ENCODE data around the gene ACSM5.
"Not testable (repeated sequence)": the region's sequence is repeated elsewhere in the genome, so short reads cannot be mapped to it uniquely, and the experiment has no call there.

ACSM5 gene

DNA sequence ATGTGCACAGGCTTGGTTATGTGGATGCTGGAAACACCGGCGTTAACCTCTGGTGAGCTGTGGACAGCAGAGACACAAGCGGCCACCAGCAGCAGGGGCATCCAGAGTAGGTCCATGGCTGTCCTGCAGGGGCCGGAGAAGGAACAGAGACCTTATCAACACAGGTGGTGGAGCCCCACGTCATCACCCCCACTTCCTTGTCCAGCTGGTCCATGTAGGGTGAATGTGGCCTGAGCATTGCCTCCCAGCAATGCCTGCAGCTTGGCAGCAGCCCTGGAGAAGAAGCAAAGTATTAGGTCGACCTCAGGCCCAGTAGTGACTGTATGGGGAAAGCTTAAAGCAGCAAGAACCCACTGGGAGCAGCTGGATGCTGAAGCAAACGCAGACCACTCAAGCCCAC, 10.1 kb upstream of the ACSM5 start:
- no peak for DNase-seq

DNA sequence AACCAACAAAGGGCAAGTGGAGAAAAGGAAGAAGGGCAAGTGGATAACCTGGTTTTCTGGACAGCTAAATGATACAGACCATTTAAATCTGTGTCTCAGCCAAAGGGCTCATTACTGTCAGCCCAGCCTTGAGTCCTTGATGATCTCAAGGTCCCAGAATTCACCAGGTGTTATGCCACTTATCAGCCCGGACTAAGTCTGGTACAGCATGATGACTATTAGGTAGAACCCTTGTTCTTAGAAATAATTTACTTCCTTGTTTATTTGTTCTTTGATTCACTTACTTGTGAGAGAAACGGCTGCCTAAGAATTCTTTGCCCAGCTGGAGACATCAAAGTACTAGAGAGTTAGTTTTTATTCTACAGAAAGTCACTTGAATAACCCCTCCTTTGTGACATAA, 8.3 kb upstream of the ACSM5 start:
- DNase-seq, result no peak

DNA sequence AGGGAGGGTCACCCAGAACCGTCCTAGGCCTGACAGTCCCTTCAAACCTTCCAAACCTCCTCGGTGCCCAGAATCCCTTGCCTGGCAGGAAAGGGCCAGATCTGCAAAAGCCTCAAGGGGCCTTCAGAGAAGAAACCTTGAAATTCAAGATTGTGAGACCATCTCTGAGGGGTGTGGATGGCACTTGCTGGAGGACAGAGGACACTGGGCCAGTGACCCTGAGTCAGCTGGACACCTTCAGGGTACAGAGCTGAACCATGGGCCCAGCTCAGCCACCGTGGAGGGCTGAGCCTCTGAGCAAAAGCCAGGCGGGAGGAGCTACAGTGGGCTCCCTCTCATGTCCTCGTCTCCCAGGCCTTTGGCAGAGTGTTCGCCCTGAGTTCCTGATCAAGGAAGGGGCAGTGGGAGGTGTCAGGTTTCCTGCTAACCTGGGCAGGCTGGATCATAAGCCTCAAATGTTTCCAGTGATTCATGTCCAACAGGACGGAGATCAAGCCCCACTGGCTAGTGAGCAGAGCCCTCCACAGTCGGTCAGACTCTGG, 7.8 kb upstream of the ACSM5 start:
- DNase-seq, result no peak

DNA sequence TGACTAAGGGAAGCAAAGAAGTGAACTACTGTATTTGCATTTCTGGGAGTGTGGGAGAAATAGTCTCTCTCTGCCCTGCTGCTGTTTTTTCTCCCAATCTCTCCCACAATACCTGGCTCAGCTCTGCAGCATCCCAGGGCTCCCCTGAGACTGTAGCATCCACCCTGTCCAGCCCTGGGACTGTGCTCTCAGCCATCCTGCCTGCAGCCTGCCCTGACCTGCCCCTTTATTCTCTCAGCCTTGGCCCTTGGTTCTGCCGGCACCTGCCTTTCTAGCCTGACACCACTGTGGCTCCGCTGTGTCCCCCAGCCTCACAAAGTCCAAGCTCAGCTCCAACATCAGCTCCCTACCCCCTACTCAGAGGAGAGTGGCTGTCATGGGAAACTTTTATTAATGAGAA, 6.7 kb upstream of the ACSM5 start:
- no peak for DNase-seq

DNA sequence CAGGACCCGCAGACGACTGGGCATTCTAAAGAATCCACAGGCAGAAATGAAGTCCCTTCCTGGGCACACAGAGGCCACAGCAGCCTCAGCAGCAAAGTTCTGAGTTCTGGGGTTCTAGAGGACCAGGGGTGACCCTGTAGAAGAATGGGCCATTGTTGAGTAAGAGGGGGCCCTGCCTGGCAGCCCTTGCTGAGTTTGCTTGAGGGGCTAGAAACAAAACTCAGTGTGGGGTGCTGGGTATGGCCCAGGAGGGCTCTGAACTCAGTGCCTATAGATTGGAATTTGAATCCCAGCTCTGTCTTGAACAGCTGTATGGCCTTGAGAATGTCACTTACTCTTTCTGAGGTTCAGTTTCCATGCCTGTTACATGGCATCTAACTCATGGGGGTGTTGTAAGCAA, 4.7 kb upstream of the ACSM5 start, which contains the start of gene PDILT:
Gene PDILT (minus strand): TSS at position 101 of the 400 bp plus-strand sequence. CDS start 5,437 bp downstream, outside the sequence.
- DNase-seq, result no peak

DNA sequence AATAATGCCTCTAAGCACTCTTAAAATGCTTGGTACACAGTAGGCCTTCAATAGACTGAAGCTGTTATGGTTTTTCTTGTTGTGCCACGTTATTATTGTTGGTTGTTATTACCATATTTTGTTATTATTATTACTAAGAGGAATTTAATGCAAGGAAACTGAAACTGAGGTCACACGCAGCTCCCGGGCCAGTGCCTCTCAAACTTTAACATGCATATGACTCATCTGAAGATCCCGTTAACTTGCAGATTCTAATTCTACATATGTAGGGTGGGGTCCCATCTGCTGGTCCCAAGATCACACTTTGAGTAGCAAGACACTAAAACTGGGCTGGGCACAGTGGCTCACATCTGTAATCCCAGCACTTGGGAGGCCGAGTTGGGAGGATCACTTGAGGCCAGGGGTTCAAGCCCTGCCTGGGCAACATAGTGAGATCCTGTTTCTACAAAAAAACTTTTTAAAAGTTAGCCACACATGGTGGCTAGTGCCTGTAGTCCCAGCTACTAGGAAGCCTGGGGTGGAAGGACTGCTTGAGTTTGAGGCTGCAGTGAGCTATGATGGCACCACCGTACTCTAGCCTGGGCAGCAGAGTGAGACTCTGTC, 888 bp downstream of the ACSM5 start:
- DNase-seq, result peak in 1 of 2 donors; percentile 7

DNA sequence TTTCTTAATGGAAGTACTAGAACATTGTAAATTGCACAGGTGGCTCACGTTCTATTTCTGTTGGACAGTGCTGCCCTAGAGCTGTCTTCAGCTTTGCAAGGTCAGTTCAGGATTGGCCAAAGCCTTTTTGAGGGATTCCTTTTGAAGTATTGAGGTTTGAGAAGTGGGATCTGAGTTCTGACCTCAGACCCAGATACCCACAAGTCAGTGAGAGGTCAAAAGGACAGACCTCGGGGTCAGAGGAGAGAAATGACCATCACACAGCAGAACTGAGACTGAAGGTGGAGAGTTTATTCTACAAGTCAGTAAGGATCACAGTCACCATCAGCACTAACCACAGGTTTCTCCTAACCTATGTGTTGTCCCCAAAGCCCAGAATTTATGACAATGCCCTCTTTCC, 1.7 kb downstream of the ACSM5 start:
- DNase-seq, result no peak

DNA sequence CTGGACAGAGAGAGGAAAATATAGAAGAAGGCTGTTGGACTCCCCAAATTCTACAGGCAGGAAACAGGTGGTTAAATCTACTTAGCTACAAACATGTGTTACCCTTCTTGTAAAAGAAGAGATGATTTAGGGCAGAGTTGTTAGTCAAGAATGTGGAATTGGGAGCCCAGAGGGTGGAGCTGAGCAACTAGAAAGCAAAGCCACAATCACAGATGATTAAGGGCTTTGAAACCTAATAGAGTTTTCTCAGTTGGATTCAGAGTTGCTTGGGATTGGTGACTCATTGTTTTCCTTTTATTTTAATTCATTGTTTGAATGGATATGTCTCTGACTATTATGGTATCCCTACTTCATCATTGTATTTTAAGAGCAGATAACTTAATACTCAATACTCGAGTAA, 6.2 kb downstream of the ACSM5 start:
- DNase-seq, result no peak

DNA sequence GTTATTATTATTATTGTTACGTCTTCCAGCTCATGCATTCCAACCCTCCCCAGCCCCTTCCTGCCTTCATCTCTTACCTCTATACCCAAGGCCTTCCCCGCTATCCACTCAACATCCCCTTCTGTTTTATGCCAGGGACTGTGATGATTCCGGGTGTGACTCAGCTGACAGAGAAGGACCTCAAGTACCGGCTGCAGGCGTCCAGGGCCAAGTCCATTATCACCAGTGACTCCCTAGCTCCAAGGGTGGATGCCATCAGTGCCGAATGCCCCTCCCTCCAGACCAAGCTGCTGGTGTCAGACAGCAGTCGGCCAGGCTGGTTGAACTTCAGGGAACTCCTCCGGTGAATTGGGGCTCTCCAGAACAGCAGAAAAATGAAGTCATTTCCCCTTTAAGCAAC, 9.8 kb downstream of the ACSM5 start:
- not testable (repeated sequence) for DNase-seq

DNA sequence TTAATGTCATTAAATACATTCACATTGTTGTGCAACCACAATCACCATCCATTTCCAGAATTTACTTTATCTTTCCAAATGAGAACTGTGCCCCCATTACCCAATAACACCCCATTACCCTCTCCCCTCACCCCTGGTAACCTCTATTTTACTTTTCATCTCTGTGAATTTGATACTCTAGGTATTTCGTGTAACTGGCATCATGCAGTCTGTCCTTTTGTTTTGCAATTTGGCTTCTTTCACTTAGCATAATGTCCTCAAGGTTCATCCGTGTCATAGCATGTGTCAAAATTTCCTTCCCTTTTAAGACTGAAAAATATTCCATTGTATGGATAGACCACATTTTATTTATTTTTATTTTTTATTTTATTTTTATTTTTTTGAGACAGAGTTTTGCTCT, 12.4 kb downstream of the ACSM5 start:
- DNase-seq, result not testable (repeated sequence)

DNA sequence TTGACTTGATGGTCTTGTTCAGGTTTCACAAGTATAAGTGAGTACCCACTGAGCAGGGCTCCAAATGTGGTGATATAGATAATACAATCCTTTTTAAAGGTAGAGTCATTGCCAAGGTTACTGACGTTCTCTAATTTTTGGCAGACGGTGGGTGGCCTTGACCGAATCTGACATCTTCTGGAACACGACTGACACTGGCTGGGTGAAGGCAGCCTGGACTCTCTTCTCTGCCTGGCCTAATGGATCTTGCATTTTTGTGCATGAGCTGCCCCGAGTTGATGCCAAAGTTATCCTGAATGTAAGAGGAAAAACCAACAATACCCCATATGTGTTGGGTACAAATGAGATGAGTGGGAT, 14.4 kb downstream of the ACSM5 start:
- DNase-seq, result not testable (repeated sequence)

DNA sequence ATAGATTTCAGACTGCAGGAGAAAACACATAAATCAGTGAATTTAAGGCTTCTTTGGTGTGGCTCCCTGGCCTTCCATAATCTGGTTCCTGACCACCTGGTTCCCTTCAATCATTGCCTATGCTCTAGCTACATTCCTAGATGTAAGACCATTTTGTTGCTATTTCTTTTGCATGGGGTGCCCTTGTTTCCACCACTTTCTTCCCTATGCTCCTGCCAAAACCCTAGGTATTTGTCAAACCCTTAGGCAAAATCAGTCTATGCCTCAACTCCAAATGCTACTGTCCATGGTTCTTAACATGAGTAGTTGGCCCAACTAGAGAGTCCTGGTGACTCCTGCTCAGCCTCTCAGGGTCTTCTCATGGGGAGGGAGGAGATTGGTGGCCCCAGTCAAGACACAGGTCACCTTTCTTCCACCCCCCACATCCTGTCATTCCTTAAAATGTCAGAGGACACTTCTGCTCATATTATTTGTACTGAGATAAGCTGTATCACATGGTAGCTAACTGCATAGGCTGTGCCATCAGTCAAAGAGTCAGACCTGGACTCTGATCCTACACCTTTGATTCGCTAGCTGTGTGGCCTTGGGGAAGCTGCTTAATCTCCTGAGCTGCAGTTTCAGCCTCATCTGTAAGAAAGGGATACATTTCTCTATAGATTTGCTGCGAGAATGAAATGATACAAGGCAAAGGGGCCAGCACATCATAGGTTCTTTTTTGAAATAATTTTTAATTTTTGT, 15.0 kb downstream of the ACSM5 start:
- no peak for DNase-seq

DNA sequence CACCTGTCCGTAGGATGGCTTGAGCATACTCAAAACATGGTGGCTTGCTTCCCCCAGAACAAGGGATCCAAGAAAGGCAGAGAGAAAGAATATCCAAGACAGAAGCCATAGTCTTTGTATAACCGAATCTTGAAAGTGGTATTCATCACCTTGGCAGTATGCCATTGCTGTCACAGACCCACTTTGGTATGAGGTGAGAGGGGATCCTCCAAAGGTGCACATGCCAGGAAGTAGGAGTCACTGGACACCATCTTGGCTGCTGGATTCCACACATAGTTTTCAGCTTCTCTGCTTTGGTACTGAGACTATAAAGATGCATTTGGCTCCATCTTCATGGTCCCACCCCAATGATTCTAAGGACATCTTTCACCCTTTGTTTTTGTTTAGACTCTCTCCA, 18.1 kb downstream of the ACSM5 start:
- DNase-seq, result not testable (repeated sequence)

DNA sequence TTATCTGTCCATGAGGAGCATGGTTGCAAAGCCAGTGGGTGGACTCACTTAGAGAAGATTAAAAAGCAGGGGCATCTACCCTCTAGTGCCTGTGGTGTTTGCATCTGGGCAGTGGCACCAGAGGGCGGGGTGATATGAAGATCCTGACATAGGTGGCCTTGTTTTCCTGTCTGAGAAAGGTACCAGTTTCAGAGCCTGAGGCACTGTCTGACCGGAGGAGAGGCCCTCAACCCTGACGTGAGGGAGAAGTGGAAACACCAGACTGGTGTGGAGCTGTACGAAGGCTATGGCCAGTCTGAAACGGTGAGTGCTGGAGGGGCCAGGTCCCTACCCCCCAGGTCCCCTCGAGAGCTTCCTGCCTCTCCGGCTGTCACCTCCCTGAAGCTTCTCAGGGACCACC, 20.2 kb downstream of the ACSM5 start:
- not testable (repeated sequence) for DNase-seq

DNA sequence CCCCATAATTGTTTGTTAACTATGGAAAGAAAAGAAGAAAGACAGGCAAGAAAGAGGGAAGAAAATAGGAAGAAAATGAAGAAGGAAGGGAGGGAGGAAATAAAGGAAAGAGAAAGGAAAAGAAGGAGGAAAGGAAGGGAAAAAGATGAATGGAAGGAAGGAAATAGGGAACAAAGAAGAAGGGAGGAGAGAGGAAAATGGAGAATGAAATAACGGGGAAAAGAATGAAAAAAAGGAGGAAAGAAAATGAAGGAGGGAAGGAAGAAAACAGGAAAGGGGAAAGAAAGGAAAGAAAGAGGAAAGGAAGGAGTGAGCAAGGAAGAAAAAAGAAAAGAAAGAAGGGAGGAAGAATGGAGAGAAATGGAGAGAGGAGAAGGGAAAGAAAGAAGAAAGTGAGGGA, 21.1 kb downstream of the ACSM5 start:
- DNase-seq, result not testable (repeated sequence)

DNA sequence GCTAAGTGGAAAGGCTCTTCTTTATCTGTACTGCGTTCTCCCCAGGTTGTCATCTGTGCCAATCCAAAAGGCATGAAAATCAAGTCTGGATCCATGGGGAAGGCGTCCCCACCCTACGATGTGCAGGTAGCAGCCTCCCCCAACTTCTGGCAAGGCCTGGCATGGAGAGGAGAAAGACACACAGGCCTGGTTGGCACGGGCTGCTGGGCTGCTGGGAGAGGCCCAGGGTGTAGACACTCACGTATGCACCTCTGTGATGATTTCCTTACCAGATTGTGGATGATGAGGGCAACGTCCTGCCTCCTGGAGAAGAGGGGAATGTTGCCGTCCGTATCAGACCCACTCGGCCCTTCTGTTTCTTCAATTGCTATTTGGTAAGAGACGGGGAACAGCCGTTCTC, 21.6 kb downstream of the ACSM5 start:
- no peak for DNase-seq

DNA sequence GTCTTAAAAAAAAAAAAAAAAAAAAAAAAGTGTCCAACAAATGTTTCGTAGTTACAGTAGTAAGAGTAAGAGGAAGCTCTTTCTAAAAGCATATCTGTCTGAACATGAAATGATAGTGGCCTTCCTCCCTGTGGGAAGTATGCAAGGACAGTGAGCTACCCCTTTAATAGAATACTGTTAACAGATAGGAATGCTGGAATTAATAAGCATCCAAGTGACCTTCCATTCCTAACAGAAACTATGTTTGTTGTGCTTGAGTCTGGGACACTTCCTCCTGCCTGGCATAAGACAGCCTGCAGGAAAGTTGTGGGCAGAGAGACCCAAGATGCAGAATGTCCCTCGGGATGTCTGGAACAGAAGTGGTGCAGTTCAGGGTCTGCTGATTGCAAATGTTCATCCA, 29.6 kb downstream of the ACSM5 start:
- not testable (repeated sequence) for DNase-seq

DNA sequence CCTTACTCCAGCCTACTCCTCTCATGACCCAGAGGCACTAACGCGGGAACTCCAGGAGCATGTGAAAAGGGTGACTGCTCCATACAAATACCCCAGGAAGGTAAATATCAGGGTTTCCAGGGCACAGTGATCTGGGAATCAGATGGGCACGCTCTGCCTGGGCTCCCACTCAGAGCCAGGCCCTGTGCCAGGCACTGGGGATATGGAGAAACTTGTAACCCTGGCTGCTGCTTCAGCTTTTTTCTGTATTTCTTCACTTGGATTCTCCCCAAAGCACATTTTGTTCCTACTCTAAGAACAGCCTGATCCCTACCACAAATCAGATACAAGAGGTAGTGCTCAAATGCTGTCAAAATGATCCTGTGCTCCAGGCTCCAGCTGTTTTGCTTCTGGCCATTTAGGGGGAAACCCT, 30.5 kb downstream of the ACSM5 start:
- not testable (repeated sequence) for DNase-seq

DNA sequence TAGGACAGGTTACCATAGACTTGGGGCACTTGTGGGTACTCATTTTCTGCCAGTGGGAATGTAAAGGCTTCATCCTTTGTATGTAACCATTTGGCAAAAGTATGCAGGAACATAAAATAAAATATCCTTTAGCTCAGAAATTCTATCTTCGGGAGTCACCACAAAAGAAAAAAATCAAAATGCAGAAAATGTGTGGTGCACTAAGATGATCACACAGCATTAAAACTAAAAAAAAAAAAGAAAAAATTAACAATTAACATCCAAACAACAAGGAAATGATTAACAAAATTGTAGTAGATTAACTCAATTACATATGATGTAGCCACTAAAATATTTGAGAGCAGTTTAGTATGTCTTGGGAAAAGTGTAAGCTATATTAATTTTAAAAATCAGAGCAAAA, 31.4 kb downstream of the ACSM5 start:
- DNase-seq, result not testable (repeated sequence)

DNA sequence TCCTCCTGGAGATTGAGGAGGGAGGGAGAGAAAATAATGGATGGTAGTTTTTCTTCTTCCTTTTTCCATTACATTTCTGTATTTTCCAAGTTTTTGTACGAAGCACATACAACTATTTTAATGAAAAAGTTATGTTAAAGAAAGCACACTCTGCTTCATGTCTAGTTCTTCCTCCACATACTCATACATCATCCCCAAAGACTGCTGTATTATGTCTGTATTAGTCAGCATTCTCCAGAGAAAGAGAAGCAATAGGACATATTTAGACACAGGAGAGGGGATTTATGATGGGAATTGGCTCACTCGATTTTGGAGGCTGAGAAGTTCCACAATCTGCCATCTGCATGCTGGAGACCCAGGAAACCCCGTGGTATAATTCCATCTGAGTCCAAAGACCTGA, 31.9 kb downstream of the ACSM5 start:
- no peak for DNase-seq

DNA sequence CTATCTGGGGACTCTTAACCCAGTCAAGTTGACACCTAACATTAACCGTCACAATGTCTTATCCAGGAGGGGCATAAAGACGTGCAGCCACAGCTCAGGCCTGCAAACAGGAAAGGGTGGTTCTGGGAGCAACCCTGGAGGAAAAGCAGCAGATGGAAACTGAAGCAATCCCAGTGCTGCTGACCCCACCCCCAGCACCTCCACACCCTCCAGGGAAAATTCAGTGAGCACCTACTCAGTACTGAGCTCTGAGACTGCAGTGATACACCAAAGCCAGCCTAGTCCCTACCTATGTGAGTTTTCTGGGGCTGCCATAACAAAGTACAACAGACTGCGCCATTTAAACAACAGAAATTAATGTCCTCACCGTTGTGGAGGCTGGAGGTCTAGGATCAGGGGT, 32.5 kb downstream of the ACSM5 start:
- DNase-seq, result not testable (repeated sequence)

DNA sequence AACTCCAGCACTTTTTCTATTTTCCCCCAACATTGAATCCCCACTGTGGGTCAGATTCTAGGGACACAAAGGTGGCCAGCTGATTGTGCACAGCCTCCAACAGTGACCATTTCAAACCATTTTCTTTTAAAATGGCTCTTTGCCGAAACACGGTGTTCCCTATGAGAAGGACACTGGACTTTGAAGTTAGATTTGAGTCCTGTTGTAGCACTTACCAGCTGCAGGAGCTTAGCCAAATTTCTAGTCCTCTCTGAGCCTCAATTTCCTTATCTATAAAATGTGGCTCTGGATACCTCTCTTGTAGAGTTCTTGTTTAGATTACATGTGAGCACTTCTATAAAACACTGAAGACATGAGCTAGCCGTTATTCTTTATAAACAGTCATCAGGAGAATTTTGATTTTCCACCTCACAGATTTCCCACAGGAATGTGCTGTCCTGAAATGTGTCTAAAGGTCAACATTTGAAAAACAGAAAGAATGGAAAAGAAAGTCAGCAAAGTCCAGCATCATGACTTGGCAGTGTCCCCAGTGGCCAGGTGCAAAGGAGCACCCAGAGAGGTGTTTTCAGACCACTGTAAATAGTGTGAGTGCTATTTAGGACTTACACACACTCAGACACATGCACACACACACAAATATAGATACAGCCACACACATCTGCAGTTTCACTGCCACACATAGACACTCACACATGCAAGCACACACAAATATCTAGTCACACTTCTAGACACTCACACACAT, 37.5 kb downstream of the ACSM5 start:
- not testable (repeated sequence) for DNase-seq

DNA sequence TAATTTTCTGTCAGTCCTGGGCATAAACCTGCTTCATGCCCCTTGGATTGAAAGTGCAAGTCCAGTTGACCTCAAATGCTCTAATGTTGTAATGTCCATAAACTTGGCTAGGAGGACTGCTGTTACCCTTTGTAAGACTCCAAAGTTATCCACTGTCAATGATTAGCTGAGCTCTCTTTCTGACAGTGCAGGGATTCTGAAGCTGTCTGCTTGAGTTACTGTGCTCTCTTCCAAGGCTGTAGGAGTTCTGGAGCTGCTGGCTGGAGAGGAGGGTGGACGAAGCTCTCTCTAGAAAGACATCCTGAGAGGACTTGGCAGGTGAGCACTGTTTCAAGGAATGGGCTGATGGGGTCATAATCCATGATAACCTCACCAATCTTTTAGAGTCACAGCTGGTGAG, 42.0 kb downstream of the ACSM5 start, which contains the start of gene ACSM2A:
Gene ACSM2A (plus strand): TSS at position 158 of the 400 bp plus-strand sequence. CDS start 8,594 bp downstream, outside the sequence.
- not testable (repeated sequence) for DNase-seq

DNA sequence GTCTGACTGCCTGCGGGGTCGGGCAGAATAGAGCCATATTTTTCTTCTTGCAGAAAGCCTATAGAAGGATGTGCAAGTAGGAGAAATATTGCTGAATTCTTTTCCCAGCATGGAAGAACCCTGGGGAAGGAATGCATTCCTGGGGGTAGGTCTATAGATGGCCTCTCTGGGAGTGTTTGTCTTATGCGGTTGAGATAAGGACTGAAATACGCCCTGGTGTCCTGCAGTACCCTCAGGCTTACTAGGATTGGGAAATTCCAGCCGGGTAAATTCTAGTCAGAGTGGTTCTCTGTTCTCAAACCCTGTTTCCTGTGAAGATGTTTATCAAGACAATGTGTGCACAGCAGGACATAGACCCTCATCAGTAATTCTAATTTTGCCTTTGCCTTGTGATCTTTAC, 44.3 kb downstream of the ACSM5 start:
- DNase-seq, result not testable (repeated sequence)

Data from CD4-positive, alpha-beta T cell treated with Interleukin-1 beta for 1 hour (primary cell).